K562 (cell line): ENCODE results near the gene SLC25A2. TPM values are rescaled to one million over a fixed set of nuclear protein-coding genes. Genes with fewer than 3 reads are reported as not detected.
A peak's percentile ranks its signal among the peaks of the same experiment; 100 is the strongest.

ENCODE experiments used
- AFF4 ChIP-seq: sonication (generic); formaldehyde crosslinking; IDR thresholded peaks from 2 replicates; pipeline ENCODE4 v1.8.0; 2023; ENCODE audit warnings: mild to moderate bottlenecking, missing genetic modification reagents
- CREM ChIP-seq: IDR thresholded peaks from 2 replicates; pipeline ENCODE4 v1.6.1; 2014; ENCODE audit warnings: antibody characterized with exemption, low read depth
- EHMT2 ChIP-seq: fragments of 450-650 bp; IDR thresholded peaks from 2 replicates; pipeline ENCODE4 v1.6.1; 2018; ENCODE audit warnings: antibody characterized with exemption
- EP300 ChIP-seq: IDR thresholded peaks from 2 replicates; pipeline ENCODE4 v1.6.1; 2012; ENCODE audit warnings: low read length, improper control_type of control experiment
- GTF2A2 ChIP-seq: IDR thresholded peaks from 2 replicates; pipeline ENCODE4 v1.6.1; 2016; ENCODE audit warnings: mild to moderate bottlenecking, missing genetic modification characterization, missing compliant biosample characterization
- HDAC1 ChIP-seq, 2 experiments: fragments of 450-650 bp; IDR thresholded peaks; 2 replicates each; pipeline ENCODE4 v1.6.1; 2016 to 2017; ENCODE audit warnings: inconsistent platforms in 1 of 2, mild to moderate bottlenecking in 1 of 2, moderate library complexity in 1 of 2
- MBD2 ChIP-seq: sonication (generic); IDR thresholded peaks from 2 replicates; pipeline ENCODE4 v1.6.1; 2016; ENCODE audit warnings: low read depth, borderline replicate concordance
- MYNN ChIP-seq, 2 experiments: sonication (generic); formaldehyde crosslinking in 1 of 2; IDR thresholded peaks; 2 replicates each; pipeline versions ENCODE4 v1.5.0 to v1.6.1; 2016 to 2020; ENCODE audit warnings: antibody characterized with exemption in 1 of 2, missing genetic modification reagents in 1 of 2
- RB1 ChIP-seq: fragments of 450-650 bp; IDR thresholded peaks from 2 replicates; pipeline ENCODE4 v1.6.1; 2017; ENCODE audit warnings: low read depth, mild to moderate bottlenecking
- RBBP5 ChIP-seq: fragments of 200-600 bp; sonication (generic); IDR thresholded peaks from 2 replicates; pipeline ENCODE4 v1.6.1; 2012; ENCODE audit warnings: borderline replicate concordance, mild to moderate bottlenecking, low read length, control low read depth, inconsistent platforms; ENCODE audit not compliant: insufficient read depth, poor library complexity, severe bottlenecking
- SMARCB1 ChIP-seq: IDR thresholded peaks from 2 replicates; pipeline ENCODE4 v1.6.1; 2011; ENCODE audit warnings: improper control_type of control experiment, low read depth; ENCODE audit not compliant: insufficient read length
- SMARCC2 ChIP-seq: fragments of 450-650 bp; IDR thresholded peaks from 2 replicates; pipeline ENCODE4 v1.6.1; 2017; ENCODE audit warnings: antibody characterized with exemption, moderate library complexity, mild to moderate bottlenecking, low read depth
- STAT5A ChIP-seq: IDR thresholded peaks from 2 replicates; pipeline ENCODE4 v1.6.1; 2012; ENCODE audit warnings: low read length, inconsistent platforms, borderline replicate concordance
- U2AF1 ChIP-seq: fragments of 200-400 bp; formaldehyde crosslinking; optimal IDR thresholded peaks from 2 replicates; pipeline ENCODE3; 2017; ENCODE audit warnings: mild to moderate bottlenecking, low read depth, low read length, moderate library complexity
- ZNF133 ChIP-seq: fragments of 250-450 bp; sonication (Bioruptor Pico); IDR thresholded peaks from 2 replicates; pipeline ENCODE4 v1.4.0; 2020; ENCODE audit warnings: mild to moderate bottlenecking
- ZNF282 ChIP-seq: sonication (generic); formaldehyde crosslinking; IDR thresholded peaks from 2 replicates; pipeline ENCODE4 v1.8.1; 2023; ENCODE audit warnings: missing genetic modification reagents
- ZNF318 ChIP-seq, 2 experiments: fragments of 450-650 bp; IDR thresholded peaks; 2 replicates each; pipeline ENCODE4 v1.6.1; 2016; ENCODE audit warnings: mild to moderate bottlenecking in 2 of 2, borderline replicate concordance in 1 of 2, low read depth in 1 of 2, moderate library complexity in 1 of 2
- ZNF696 ChIP-seq: fragments of 250-450 bp; sonication (Bioruptor Pico); conservative IDR thresholded peaks from 2 replicates; pipeline ENCODE4 v1.4.0; 2020; ENCODE audit warnings: mild to moderate bottlenecking, moderate library complexity
- polyA plus RNA-seq, 8 experiments: library from polyadenylated mRNA; depleted of rRNA in 4 of 8; stranded (reverse) in 5 of 8; unstranded in 3 of 8; fragments of >200 nt; fragmentation: Nextera tagmentation in 2 of 8; fragmentation: Illumina TruSeq in 1 of 8; extraction: Ambion mirVana in 2 of 8; extraction: Trizol in 1 of 8; gene quantifications; 2 replicates each; pipeline versions ENCODE4 v1.2.1 to v1.2.3, GENCODE V29; 2011 to 2014; ENCODE audit warnings: inconsistent platforms in 1 of 8, missing spikeins in 1 of 8
- total RNA-seq, 7 experiments: library from RNA; depleted of rRNA in 6 of 7; stranded (reverse); fragments of >200 nt in 6 of 7; fragmentation: Illumina TruSeq in 2 of 7; extraction: Trizol in 2 of 7; gene quantifications; 2 replicates each; pipeline versions ENCODE4 v1.2.1 to v1.2.3, GENCODE V29; 2011 to 2021; ENCODE audit warnings: low replicate concordance in 1 of 7

Gene SLC25A2
- total and polyA plus RNA-seq, 9 of the 15 experiments (the other 6 are each of a cell fraction or from before 2014, with no cell fraction given) = 0.09 to 0.11 (median 0.11) TPM; not detected in 6

- TF ChIP-seq AFF4 = no peak
- TF ChIP-seq U2AF1 = no peak
- TF ChIP-seq RB1 = no peak
- TF ChIP-seq GTF2A2 (tag) = no peak
- TF ChIP-seq MYNN (IDR thresholded peaks at IDR 0.05) = peak; percentile 48; the same call in 1 of the 2 replicates
- TF ChIP-seq MYNN (CRISPR knock-in tag; IDR thresholded peaks at IDR 0.05) = no peak
- TF ChIP-seq HDAC1 (IDR thresholded peaks at IDR 0.05) = no peak
- no peak for TF ChIP-seq RBBP5
- TF ChIP-seq ZNF282 (CRISPR knock-in tag) = no peak
- TF ChIP-seq SMARCB1 = no peak
- TF ChIP-seq ZNF318 (IDR thresholded peaks at IDR 0.05; ENCODE audit: borderline replicate concordance in 1 of 2, low read depth in 1 of 2) = no peak
- peak; percentile 28; the same call in 1 of the 2 replicates for TF ChIP-seq SMARCC2
- TF ChIP-seq ZNF133 (CRISPR knock-in tag) = no peak
- TF ChIP-seq CREM = no peak
- no peak for TF ChIP-seq MBD2
- TF ChIP-seq STAT5A = peak; percentile 68
- peak; percentile 36; the same call in 1 of the 2 replicates for TF ChIP-seq EP300
- TF ChIP-seq EHMT2 = no peak
- no peak for TF ChIP-seq ZNF696 (CRISPR knock-in tag)
Measured at GRCh38 chr5:141298376-141298775, 5.5 kb downstream of the SLC25A2 start (continued).
